Left lung (tissue), 10 donors: ENCODE data around the gene RNASEH2B. TPM values are rescaled to one million over a fixed set of nuclear protein-coding genes. Genes with fewer than 3 reads are reported as not detected.
A peak's percentile ranks its signal among the peaks of the same experiment; 100 is the strongest.

ENCODE experiments used
- ATAC-seq: fragments of 200-7000 bp; cut with Tn5 transposase; one replicate; pipeline ENCODE4 v1.9.1; 2020; ENCODE audit warnings: moderate library complexity
- DNase-seq, 4 donors: peaks; one replicate each; pipeline ENCODE4 v3.0.0-alpha.2; 2013 to 2020
- H3K27ac ChIP-seq, 2 donors: fragments of 200-600 bp; sonication (generic) in 1 of 2; one replicate each; pipeline versions ENCODE4 v1.5.0 to v1.8.0; 2020 to 2021
- H3K27me3 ChIP-seq, 2 donors: fragments of 200-600 bp; sonication (generic) in 1 of 2; one replicate each; pipeline versions ENCODE4 v1.5.0 to v1.8.0; 2020 to 2021
- H3K36me3 ChIP-seq, 2 donors: fragments of 200-600 bp; sonication (generic) in 1 of 2; one replicate each; pipeline versions ENCODE4 v1.5.0 to v1.8.0; 2020 to 2021
- H3K4me1 ChIP-seq, 2 donors: fragments of 200-600 bp; one replicate each; pipeline ENCODE4 v1.8.0; 2021
- H3K4me3 ChIP-seq, 2 donors: fragments of 200-600 bp; sonication (generic) in 1 of 2; one replicate each; pipeline versions ENCODE4 v1.5.0 to v1.8.0; 2020 to 2021; ENCODE audit warnings: mild to moderate bottlenecking in 1 of 2
- H3K9me3 ChIP-seq, 2 donors: fragments of 200-600 bp; sonication (generic) in 1 of 2; one replicate each; pipeline versions ENCODE4 v1.5.0 to v1.8.0; 2020 to 2021
- intact Hi-C, 2 donors: fragments of 100-400 bp; cut with DNase I; formaldehyde crosslinking; loops; one replicate each; pipeline versions ENCODE4 v1.11.2 to v1.14.2; 2022
- polyA plus RNA-seq, 6 donors: library from polyadenylated mRNA; unstranded; fragments of 120-200 nt; gene quantifications; one replicate each; pipeline ENCODE4 v1.2.1, GENCODE V29; 2013; ENCODE audit not compliant: insufficient read length in 6 of 6
- total RNA-seq, 2 donors: library from RNA; stranded (reverse); fragmentation: NEBNext Ultra II Directional; extraction: Animal tissue kit (Norgen Biotek cat#: 25700); gene quantifications; one replicate each; pipeline ENCODE4 v1.2.1, GENCODE V29; 2021
- TF ChIP-seq, protein P1 (sequence below), 2 donors: fragments of 200-600 bp; sonication (generic) in 1 of 2; IDR thresholded peaks; one replicate each; pipeline versions ENCODE4 v1.5.0 to v1.8.0; 2021; ENCODE audit warnings: antibody characterized with exemption in 2 of 2
- donor health status: DM: no; HTN: yes; CAD: no.
- donor health status: DM: no; HTN: no; CAD: no.

The RNASEH2B gene
- total and polyA plus RNA-seq, 8 donors, result 39.6 to 73.3 (median 63.5) TPM

DNA sequence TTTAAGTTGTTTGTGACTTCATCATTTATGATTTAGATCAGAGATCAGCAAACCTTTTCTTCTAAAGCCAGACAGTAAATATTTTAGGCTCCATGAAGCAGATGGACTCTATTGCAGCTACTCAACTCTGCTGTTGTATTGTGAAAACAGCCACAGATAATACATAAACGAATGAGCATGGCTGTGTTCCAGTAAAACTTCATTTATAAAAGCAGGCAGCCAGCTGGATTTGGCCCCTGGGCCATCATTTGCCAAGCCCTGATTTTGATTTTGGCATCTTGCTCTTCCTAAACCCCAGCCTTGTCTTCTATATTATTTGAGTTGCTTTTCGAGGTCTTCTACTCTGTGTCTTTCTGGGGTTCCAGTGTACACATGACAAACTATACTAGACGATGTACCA lies 41.3 kb downstream of the RNASEH2B start:
- Histone ChIP-seq H3K27me3 (no peaks in the 10 kb centered on the region), H3K4me1 (no peaks in the 10 kb centered on the region), H3K36me3 (peaks cover 0 to 45% of the 10 kb centered on the region in 2 donors), H3K4me3 (no peak overlapping the region), H3K9me3 (no peaks in the 10 kb centered on the region), H3K27ac (no peak overlapping the region)
- TF ChIP-seq, protein P1, sequence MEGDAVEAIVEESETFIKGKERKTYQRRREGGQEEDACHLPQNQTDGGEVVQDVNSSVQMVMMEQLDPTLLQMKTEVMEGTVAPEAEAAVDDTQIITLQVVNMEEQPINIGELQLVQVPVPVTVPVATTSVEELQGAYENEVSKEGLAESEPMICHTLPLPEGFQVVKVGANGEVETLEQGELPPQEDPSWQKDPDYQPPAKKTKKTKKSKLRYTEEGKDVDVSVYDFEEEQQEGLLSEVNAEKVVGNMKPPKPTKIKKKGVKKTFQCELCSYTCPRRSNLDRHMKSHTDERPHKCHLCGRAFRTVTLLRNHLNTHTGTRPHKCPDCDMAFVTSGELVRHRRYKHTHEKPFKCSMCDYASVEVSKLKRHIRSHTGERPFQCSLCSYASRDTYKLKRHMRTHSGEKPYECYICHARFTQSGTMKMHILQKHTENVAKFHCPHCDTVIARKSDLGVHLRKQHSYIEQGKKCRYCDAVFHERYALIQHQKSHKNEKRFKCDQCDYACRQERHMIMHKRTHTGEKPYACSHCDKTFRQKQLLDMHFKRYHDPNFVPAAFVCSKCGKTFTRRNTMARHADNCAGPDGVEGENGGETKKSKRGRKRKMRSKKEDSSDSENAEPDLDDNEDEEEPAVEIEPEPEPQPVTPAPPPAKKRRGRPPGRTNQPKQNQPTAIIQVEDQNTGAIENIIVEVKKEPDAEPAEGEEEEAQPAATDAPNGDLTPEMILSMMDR (IDR thresholded peaks at IDR 0.05), result no peak
- intact Hi-C loops, result no loop called here
- ATAC-seq, result peak; percentile 53
- DNase-seq, result peak in 2 of 4 donors; percentile 60

DNA sequence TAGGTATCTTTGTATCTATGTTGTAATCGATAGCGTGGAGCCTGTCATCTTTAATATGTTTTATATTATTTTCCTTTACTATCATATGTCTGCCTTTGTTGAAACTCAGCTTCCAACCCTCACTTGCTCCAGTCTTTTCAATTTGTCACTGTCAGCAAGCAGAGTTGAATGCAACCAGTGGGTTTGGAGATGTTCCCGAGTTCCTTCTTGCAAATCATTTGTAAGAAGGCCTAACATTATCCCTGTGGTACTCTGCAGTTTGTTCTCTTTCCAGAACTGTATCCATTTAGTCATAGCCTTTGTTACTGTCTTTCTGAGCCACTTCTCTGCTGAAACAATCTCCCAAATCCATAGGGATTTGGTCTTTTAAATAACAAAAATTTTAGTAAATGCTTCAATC lies 41.8 kb downstream of the RNASEH2B start:
- Histone ChIP-seq H3K27ac (no peak overlapping the region), H3K4me1 (no peaks in the 10 kb centered on the region), H3K36me3 (peaks cover 0 to 40% of the 10 kb centered on the region in 2 donors), H3K4me3 (no peak overlapping the region), H3K27me3 (no peaks in the 10 kb centered on the region), H3K9me3 (no peaks in the 10 kb centered on the region)
- intact Hi-C loops, result no loop called here
- DNase-seq (peak in 1 of 4 donors; percentile 67), ATAC-seq (peak; percentile 74)
- TF ChIP-seq, protein P1 (IDR thresholded peaks at IDR 0.05), result no peak

DNA sequence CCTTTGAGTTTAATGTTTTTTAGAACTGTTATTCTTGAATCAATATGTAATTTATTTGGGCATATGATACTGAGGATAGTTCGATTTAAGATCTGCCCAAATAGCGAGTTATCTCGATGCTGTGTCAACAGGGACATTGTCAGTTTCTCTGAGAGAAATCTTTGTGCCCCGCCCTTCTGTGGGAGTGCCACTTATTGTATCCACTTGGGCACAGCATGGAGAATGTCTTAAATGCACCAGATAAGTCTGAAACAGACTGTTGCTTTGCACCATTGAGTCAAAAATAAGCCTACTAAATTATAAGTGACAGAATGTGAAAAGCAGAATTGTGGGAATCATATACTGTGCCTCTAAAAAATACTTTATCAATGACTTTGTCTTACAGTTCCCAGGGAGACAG lies 45.6 kb downstream of the RNASEH2B start:
- Histone ChIP-seq H3K9me3 (no peaks in the 10 kb centered on the region), H3K4me3 (no peak overlapping the region), H3K4me1 (no peaks in the 10 kb centered on the region), H3K27ac (no peak overlapping the region), H3K27me3 (no peaks in the 10 kb centered on the region), H3K36me3 (peaks cover 0 to 37% of the 10 kb centered on the region in 2 donors)
- peak; percentile 17 for ATAC-seq
- intact Hi-C loops, result no loop called here
- TF ChIP-seq, protein P1 (IDR thresholded peaks at IDR 0.05), result no peak
- no peak for DNase-seq

DNA sequence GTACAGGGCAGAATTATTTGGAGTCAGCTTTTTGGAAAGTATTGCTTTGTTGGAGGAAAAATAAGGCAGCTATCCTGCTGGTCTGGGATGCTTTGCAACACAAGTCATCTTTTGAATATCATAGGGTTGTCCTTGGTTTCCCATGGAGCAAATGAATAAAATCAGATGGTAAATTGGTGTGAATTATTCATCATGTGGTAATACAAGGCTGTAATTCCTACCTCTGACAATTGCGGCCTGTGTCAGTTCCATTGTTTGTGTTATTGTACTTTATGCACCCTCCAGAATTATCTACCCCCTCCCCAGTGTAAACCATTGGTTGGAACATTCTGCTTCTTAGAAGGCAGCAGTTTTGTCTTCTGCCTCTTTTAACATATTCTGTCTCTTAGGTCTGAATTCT lies 46.2 kb downstream of the RNASEH2B start:
- Histone ChIP-seq H3K36me3 (peaks cover 0 to 32% of the 10 kb centered on the region in 2 donors), H3K4me3 (no peak overlapping the region), H3K9me3 (no peaks in the 10 kb centered on the region), H3K27me3 (no peaks in the 10 kb centered on the region), H3K4me1 (no peaks in the 10 kb centered on the region), H3K27ac (no peak overlapping the region)
- intact Hi-C loops, result no loop called here
- DNase-seq, result no peak
- no peak for ATAC-seq
- TF ChIP-seq, protein P1 (IDR thresholded peaks at IDR 0.05), result no peak

DNA sequence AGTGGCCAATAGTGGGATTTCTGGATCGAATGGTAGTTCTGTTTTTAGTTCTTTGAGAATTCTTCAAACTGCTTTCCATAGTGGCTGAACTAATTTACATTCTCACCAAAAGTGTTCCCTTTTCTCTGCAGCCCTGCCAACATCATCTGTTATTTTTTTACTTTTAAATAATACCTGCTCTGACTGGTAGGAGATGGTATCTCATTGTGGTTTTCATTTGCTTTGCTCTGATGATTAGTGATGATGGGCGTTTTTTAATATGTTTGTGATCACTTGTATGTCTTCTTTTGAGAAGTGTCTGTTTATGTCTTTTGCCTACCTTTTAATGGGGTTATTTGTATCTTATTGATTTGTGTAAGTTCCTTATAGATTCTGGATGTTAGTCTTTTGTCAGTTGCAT lies 48.0 kb downstream of the RNASEH2B start:
- DNase-seq (no peak), ATAC-seq (no peak)
- no peak overlapping the region for H3K27ac ChIP-seq
- H3K4me1 ChIP-seq, result no peaks in the 10 kb centered on the region
- H3K27me3 ChIP-seq, result no peaks in the 10 kb centered on the region
- peaks cover 0 to 30% of the 10 kb centered on the region in 2 donors for H3K36me3 ChIP-seq
- no peaks in the 10 kb centered on the region for H3K9me3 ChIP-seq
- H3K4me3 ChIP-seq, result no peak overlapping the region
- intact Hi-C loops, result no loop called here
- TF ChIP-seq, protein P1 (IDR thresholded peaks at IDR 0.05), result no peak
